HG03097 (cell line): ENCODE results near the gene SAP30L.
A peak's percentile ranks its signal among the peaks of the same experiment; 100 is the strongest.

ENCODE experiments used
- ATAC-seq: cut with Tn5 transposase; IDR thresholded peaks from one replicate; pipeline ENCODE4 v1.9.1; 2021; ENCODE audit not compliant: unreplicated experiment, low FRiP score

Gene SAP30L

GRCh38 chr5:154445422-154446194 lies at the start of gene SAP30L:
Gene SAP30L (plus strand): TSS chr5:154445997. CDS start chr5:154446605, 608 bp downstream.
- peak; percentile 96 for ATAC-seq

- ATAC-seq = no peak
These were observed 49.7 kb upstream of the SAP30L start for GRCh38 chr5:154396128-154396527.

GRCh38 chr5:154397652-154398406 lies 48.0 kb upstream of the SAP30L start:
- ATAC-seq = no peak

GRCh38 chr5:154400678-154401077 lies 45.1 kb upstream of the SAP30L start:
- ATAC-seq = no peak

- no peak for ATAC-seq
These were observed 44.4 kb upstream of the SAP30L start for GRCh38 chr5:154401355-154401754.

- no peak for ATAC-seq
These were observed 43.9 kb upstream of the SAP30L start for GRCh38 chr5:154401931-154402330.

- ATAC-seq = no peak
These were observed 43.2 kb upstream of the SAP30L start for GRCh38 chr5:154402611-154403010.

- ATAC-seq = no peak
These were observed 42.6 kb upstream of the SAP30L start for GRCh38 chr5:154403234-154403633.

- no peak for ATAC-seq
These were observed 41.9 kb upstream of the SAP30L start for GRCh38 chr5:154403776-154404387.

GRCh38 chr5:154405078-154405792 lies 40.6 kb upstream of the SAP30L start:
- ATAC-seq = peak; percentile 93

- no peak for ATAC-seq
These were observed 39.6 kb upstream of the SAP30L start for GRCh38 chr5:154406231-154406630.

- ATAC-seq = no peak
These were observed 39.0 kb upstream of the SAP30L start for GRCh38 chr5:154406826-154407225.

GRCh38 chr5:154408811-154409210 lies 37.0 kb upstream of the SAP30L start:
- ATAC-seq = no peak

- ATAC-seq = no peak
These were observed 36.5 kb upstream of the SAP30L start for GRCh38 chr5:154409230-154409840.

GRCh38 chr5:154410008-154410407 lies 35.8 kb upstream of the SAP30L start:
- ATAC-seq = no peak

- no peak for ATAC-seq
These were observed 35.0 kb upstream of the SAP30L start for GRCh38 chr5:154410786-154411185.

- ATAC-seq = no peak
These were observed 34.5 kb upstream of the SAP30L start for GRCh38 chr5:154411338-154411737.

- no peak for ATAC-seq
These were observed 33.5 kb upstream of the SAP30L start for GRCh38 chr5:154412316-154412715.

- no peak for ATAC-seq
These were observed 32.9 kb upstream of the SAP30L start for GRCh38 chr5:154412925-154413324.

- ATAC-seq = no peak
These were observed 30.7 kb upstream of the SAP30L start for GRCh38 chr5:154415114-154415513.
